ENCODE data around the gene PLSCR2.
"Not testable (repeated sequence)": the region's sequence is repeated elsewhere in the genome, so short reads cannot be mapped to it uniquely, and the experiment has no call there.

The PLSCR2 gene

DNA sequence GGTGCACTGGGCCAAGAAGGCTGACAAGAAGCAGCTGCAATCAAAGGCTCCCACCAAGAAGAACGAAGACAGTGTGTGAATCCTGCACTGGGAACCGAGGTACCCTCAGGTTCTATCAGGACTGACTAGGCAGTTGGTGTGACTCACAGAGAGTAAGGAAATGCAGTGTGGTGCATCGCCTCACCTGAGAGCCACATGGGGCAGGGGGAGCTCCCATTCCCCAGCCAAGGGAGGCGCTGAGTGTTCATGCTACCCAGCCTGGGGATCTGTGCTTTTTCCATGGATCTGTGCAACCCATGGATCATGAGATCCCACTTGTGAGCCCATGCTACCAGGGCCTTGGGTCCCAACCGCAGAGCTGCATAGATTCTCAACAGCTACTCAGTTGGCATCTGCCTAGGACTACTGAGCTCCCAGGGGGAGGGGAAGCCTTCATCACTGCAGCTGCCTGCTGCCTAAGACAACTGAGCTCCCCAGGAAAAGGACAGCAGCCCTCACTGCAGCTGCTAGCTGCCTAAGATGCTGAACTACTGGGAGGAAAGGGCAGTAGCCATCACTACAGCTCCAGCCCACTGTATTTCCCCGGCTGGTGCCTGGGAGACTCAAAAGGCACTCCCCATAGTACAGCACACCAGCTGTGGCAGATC, 6.9 kb upstream of the PLSCR2 start:
- no peak for DNase-seq

- not testable (repeated sequence) for DNase-seq
These were observed 5.6 kb upstream of the PLSCR2 start for GRCh38 chr3:146474976-146475375.

DNA sequence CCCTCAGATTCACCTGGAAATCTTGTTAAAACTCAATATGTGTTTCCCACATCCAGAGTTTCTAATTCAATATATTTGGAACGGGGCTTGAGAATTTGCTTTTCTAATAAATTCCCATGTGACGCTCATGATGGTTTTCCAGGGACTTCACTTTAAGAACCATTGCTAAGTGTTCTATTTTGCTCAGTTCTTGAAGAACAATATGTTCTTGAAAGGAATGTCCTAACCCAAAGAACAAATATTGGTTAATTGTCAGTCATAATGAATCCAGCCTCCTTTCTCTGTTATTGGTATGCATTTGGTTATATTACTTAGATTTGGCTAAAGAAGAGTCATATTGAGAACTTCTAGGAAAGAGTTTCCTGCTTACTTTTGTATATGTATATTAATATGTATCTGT, 4.4 kb upstream of the PLSCR2 start:
- DNase-seq, result no peak

GRCh38 chr3:146472611-146473010, 3.2 kb upstream of the PLSCR2 start:
- no peak for DNase-seq

GRCh38 chr3:146471012-146471411, 1.7 kb upstream of the PLSCR2 start:
- no peak for DNase-seq

GRCh38 chr3:146470425-146470990, 1.1 kb upstream of the PLSCR2 start:
- DNase-seq, result no peak

DNA sequence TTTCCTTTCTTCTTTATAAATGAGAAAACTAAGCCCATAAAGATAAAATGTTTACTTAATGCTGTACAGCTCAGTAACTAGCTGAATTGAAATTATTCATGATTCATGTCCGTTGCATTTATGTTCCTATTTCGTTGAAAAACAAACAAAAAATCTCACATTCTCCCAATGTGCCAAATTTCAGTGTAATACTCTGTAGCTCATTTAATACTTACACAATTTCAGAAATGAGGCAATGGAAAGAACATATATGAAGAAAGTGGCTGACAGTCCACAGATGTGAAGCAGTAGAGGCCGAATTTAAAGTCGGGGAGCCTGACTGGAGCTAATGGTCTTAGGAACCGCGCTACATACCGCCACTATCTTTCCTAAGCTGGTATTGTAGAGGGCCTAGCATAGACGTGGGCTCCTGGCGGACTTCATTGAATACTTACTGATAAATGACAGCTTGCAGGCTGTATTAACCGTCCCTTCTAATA, 651 bp downstream of the PLSCR2 start:
- no peak for DNase-seq

GRCh38 chr3:146468234-146468633, 1.1 kb downstream of the PLSCR2 start:
- DNase-seq, result no peak

GRCh38 chr3:146466604-146467003, 2.8 kb downstream of the PLSCR2 start:
- no peak for DNase-seq

DNA sequence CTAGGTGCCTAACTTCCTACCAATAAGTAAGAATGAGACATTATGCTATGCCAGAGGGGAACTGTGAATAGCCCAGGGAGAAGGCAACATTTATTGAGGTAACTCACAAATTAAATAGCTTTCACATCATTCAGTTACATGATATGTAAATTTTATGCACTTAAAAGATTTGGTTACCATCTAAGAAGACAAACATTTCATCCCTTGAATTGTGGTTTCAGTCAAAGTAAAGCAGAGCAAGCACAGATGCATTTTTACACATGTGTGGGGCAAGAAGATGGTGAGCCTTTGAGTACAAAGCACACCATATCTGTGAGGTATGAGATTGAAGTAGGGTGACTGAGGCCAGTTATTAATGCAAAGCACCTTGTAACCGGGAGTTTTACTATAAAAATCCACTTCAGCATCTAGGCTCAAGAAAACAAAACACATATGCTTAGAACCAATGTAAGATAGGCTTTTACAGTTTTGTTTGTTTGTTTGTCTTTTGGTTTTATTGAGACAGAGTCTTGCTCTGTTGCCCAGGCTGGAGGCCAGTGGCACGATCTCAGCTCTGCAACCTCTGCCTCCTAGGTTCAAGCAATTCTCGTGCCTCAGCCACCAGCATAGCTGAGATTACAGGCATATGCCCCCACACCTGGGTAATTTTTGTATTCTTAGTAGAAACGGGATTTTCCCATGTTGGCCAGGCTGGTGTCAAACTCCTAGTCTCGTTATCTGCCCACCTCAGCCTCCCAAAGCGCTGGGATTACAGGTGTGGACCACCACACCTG, 3.5 kb downstream of the PLSCR2 start:
- no peak for DNase-seq

- DNase-seq, result no peak
These were observed 4.6 kb downstream of the PLSCR2 start for GRCh38 chr3:146464783-146465182.

GRCh38 chr3:146464005-146464595, 5.3 kb downstream of the PLSCR2 start:
- DNase-seq, result no peak

DNA sequence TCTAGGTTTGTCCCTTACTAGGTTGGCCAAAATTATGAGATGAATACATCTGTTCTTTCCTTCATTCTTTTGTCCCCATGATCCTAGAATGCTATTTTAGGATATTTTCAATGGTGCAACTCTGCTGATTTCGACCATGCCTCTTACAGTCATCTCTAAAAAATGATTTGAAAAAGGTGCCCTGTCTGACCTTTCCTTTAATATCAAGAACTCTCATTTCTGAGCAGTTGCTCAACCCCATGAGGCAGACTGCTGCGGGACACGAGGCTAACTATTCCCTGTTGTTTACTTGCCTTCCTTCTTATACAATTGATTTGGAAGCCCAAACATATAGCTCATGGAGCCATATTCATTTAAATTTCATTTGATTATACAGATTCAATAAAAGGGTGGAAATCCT, 14.6 kb downstream of the PLSCR2 start:
- no peak for DNase-seq

- no peak for DNase-seq
These were observed 19.7 kb downstream of the PLSCR2 start for GRCh38 chr3:146449613-146450012.

GRCh38 chr3:146449076-146449475, 20.3 kb downstream of the PLSCR2 start:
- no peak for DNase-seq

DNA sequence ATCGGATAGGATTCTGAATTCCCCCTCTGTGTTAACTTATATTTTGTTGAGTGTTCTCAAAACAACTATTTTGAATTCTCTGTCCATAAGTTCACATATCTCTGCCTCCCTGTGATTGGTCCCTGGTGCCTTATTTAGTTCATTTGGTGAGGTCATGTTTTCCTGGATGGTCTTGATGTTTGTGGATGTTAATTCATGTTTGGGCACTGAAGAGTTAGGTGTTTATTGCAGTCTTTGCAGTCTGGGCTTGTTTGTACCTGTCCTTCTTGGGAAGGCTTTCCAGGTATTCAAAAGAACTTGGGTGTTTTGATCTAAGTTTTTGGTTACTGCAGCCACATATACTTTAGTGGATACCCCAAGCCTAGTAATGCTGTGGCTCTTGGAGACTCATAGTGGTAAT, 23.3 kb downstream of the PLSCR2 start:
- no peak for DNase-seq

GRCh38 chr3:146440310-146440709, 29.1 kb downstream of the PLSCR2 start:
- not testable (repeated sequence) for DNase-seq

- DNase-seq, result no peak
These were observed 37.3 kb downstream of the PLSCR2 start for GRCh38 chr3:146432066-146432465.

DNA sequence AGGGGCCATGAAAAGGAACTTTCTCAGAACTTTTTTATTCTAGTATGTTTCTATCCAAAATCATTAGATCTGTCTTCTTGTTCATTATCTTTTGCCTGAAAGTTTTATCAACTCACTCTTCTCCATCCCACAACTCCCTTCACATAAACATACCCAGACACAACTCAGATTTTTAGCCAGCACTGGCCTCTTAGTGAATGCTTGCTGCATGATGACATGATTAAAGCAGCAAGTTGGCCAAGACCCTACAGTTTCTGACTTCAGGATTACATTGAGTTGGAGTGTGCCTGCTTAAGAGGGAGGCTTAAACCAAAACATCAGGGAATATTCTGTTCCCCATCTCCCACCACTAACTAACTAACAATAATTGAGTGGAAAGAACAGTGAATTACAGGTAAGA, 38.1 kb downstream of the PLSCR2 start:
- no peak for DNase-seq

GRCh38 chr3:146425341-146425740, 44.0 kb downstream of the PLSCR2 start:
- DNase-seq, result no peak

DNA sequence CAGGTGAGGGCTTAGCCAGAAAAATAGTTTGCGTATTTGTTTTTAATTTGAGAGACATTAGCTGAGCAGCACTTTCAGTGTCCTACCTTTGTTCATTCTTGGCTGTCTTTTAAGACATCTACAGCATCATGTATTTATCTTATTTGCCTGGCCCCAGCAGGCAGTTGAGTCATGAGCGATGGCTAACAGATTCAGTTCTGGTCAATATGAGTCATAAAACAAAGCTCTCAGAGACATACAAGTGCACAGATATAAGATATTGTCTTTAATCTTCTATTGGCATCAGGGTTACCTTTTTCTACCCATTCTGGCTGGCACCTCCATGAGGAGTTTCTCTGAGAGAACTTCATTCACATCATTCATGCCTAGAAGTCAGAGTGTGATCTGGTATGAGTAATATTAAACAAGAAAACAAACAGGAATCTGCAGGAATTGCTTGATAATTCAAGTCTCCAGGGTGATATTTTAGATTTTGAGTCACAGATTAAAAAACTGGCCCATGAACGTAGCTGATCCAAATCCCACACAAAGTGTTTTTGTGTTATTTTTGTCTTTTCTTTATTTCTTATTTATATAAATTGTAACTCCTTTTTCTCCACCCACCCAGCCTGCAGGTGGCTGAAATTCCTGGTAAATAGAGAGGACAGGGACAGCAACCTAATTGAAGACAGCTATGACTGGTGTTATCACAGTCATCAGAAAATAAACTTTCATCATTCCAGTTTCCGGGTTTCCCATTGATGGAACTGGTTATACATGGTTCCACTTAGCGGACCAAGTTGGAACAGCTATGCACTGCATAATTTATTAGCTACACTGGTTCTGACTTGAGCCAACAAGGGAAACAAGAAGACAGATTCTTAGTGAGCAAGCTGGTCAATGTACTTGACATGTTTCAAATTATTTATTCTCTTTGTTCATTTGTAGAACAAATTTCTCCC, 47.3 kb downstream of the PLSCR2 start:
- DNase-seq, result no peak

DNA sequence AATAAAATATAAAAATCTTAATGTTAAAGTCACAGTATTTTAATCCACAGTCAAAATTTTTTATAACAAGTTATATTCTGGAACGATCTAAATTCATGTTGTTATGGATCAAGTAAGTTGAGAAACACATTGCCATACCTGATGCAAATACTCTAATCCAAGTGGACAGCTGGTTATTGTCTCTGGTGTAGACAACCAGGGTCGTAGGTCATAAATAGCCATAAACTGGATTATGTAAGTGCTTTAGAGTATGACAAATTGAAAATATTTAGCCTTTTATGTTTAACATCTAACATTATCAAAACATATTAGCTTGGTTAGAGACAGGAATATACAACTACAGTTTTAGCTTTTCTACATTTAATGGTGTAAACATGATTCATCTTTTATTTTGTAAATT, 53.0 kb downstream of the PLSCR2 start:
- DNase-seq, result no peak

DNA sequence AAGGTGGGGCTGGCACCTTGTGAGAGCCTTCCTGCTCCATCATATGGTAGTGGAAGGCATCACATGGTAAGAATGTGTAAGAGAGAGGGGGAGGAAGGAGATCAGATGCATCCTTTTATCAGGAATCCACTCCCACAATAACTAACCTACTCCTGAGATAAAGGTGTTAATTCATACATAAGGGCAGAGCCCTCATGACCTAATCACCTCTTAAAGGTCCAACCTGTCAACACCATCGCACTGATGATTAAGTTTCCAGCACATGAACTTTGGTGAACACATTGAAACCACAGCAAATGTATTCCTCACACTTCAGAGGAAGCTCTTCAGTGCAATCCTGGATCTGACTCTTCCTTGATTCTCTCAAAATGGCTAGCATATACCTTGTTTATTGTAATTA, 55.4 kb downstream of the PLSCR2 start:
- no peak for DNase-seq

Measured in activated T-cell treated with anti-CD3 and anti-CD28 coated beads for 4 hours (primary cell).